Liver (tissue), 9 donors: Measurements from ENCODE around the gene MYO5A. TPM values are rescaled to one million over a fixed set of nuclear protein-coding genes. Genes with fewer than 3 reads are reported as not detected.

ENCODE experiments used
- DNase-seq: peaks from one replicate; pipeline ENCODE4 v3.0.0-alpha.2; 2017; ENCODE audit warnings: low spot score
- H3K27ac ChIP-seq, 2 donors: one replicate each; pipeline ENCODE4 v1.7.0; 2013; ENCODE audit warnings: inconsistent platforms in 2 of 2, low read length in 2 of 2, control low read depth in 1 of 2, low read depth in 1 of 2, mild to moderate bottlenecking in 1 of 2
- H3K27me3 ChIP-seq, 4 donors: one replicate each; pipeline versions ENCODE4 v1.6.1 to v1.7.0; 2013; ENCODE audit warnings: low read length in 3 of 4, inconsistent platforms in 1 of 4, mild to moderate bottlenecking in 1 of 4, moderate library complexity in 1 of 4; ENCODE audit not compliant: control insufficient read depth in 4 of 4, insufficient read depth in 4 of 4
- H3K36me3 ChIP-seq, 4 donors: one replicate each; pipeline versions ENCODE4 v1.6.1 to v1.7.0; 2013; ENCODE audit warnings: low read length in 3 of 4, mild to moderate bottlenecking in 3 of 4, low read depth in 1 of 4, moderate library complexity in 1 of 4; ENCODE audit not compliant: control insufficient read depth in 4 of 4, insufficient read depth in 3 of 4
- H3K4me1 ChIP-seq, 4 donors: one replicate each; pipeline versions ENCODE4 v1.6.1 to v1.7.0; 2013; ENCODE audit warnings: low read length in 3 of 4, mild to moderate bottlenecking in 3 of 4, moderate library complexity in 1 of 4; ENCODE audit not compliant: control insufficient read depth in 4 of 4, insufficient read depth in 4 of 4
- H3K4me3 ChIP-seq, 3 donors: one replicate each; pipeline versions ENCODE4 v1.6.1 to v1.7.0; 2013; ENCODE audit warnings: low read length in 3 of 3, control low read depth in 1 of 3, low read depth in 1 of 3, mild to moderate bottlenecking in 1 of 3
- H3K9ac ChIP-seq, 2 donors: one replicate each; pipeline ENCODE4 v1.7.0; 2013; ENCODE audit warnings: low read length in 2 of 2, mild to moderate bottlenecking in 2 of 2, moderate library complexity in 2 of 2, control low read depth in 1 of 2, low read depth in 1 of 2
- H3K9me3 ChIP-seq, 4 donors: one replicate each; pipeline versions ENCODE4 v1.6.1 to v1.7.0; 2013; ENCODE audit warnings: low read length in 3 of 4; ENCODE audit not compliant: control insufficient read depth in 4 of 4
- ATF3 ChIP-seq: IDR thresholded peaks from 2 replicates; pipeline ENCODE4 v1.6.1; 2016; ENCODE audit warnings: antibody characterized with exemption
- CTCF ChIP-seq: fragments of 150-350 bp; IDR thresholded peaks from 2 replicates; pipeline ENCODE4 v1.5.1; 2017; ENCODE audit warnings: improper control_type of control experiment, low read depth, low read length; ENCODE audit not compliant: missing input control
- HNF4G ChIP-seq: IDR thresholded peaks from 2 replicates; pipeline ENCODE4 v1.6.1; 2016; ENCODE audit warnings: antibody characterized with exemption
- JUND ChIP-seq, 2 donors: IDR thresholded peaks; 2 replicates each; pipeline ENCODE4 v1.6.1; 2016; ENCODE audit warnings: antibody characterized with exemption in 2 of 2
- REST ChIP-seq: IDR thresholded peaks from 2 replicates; pipeline ENCODE4 v1.6.1; 2016; ENCODE audit warnings: antibody characterized with exemption, mild to moderate bottlenecking
- RXRA ChIP-seq, 2 donors: IDR thresholded peaks; 2 replicates each; pipeline ENCODE4 v1.6.1; 2017 to 2018; ENCODE audit warnings: antibody characterized with exemption in 2 of 2, mild to moderate bottlenecking in 1 of 2
- SP1 ChIP-seq: IDR thresholded peaks from 2 replicates; pipeline ENCODE4 v1.6.1; 2018; ENCODE audit warnings: antibody characterized with exemption, mild to moderate bottlenecking
- TAF1 ChIP-seq: conservative IDR thresholded peaks from 2 replicates; pipeline ENCODE4 v1.6.1; 2016; ENCODE audit warnings: antibody characterized with exemption, mild to moderate bottlenecking
- ZBTB33 ChIP-seq: IDR thresholded peaks from 2 replicates; pipeline ENCODE4 v1.6.1; 2016; ENCODE audit warnings: antibody characterized with exemption
- WGBS: extraction: QIAGEN DNeasy Blood & Tissue Kit; methylation state at CpG from one replicate; pipeline ENCODE4 v1.1.7; 2013; 5-methylcytosine and 5-hydroxymethylcytosine counted together
- polyA plus RNA-seq, 2 donors: library from polyadenylated mRNA; stranded (reverse) in 1 of 2; unstranded in 1 of 2; fragments of 200-250 nt in 1 of 2; fragments of >200 nt in 1 of 2; fragmentation: Nextera tagmentation in 1 of 2; extraction: Ambion mirVana in 1 of 2; gene quantifications; one replicate each; pipeline versions ENCODE4 v1.2.1 to v1.2.3, GENCODE V29; 2013 to 2015
- total RNA-seq, 2 donors: library from RNA; depleted of rRNA; stranded (reverse); fragments of >200 nt; gene quantifications; one replicate each; pipeline ENCODE4 v1.2.3, GENCODE V29; 2014
- donor health status: healthy.
- donor health status: healthy.
- donor health status: healthy.
- donor health status: healthy.
- donor health status: healthy.

Gene MYO5A
- total and polyA plus RNA-seq, 4 donors = 1.0 to 7.1 (median 3.0) TPM

GRCh38 chr15:52361975-52362494 lies 166.6 kb downstream of the MYO5A start:
- 92% methylated on average over 4 of the region's 4 CpGs for WGBS

More at GRCh38 chr15:52361975-52362494, 166.6 kb downstream of the MYO5A start:
- Histone ChIP-seq H3K4me1 (no peaks in the 10 kb centered on the region), H3K9me3 (no peaks in the 10 kb centered on the region), H3K27me3 (no peaks in the 10 kb centered on the region), H3K27ac (no peak overlapping the region), H3K9ac (no peak overlapping the region), H3K4me3 (no peak overlapping the region), H3K36me3 (peaks cover 0 to 2% (median 0%) of the 10 kb centered on the region in 4 donors)
- no peak for DNase-seq
- TF ChIP-seq TAF1 (no peak), JUND (IDR thresholded peaks at IDR 0.05) (no peak), SP1 (no peak), HNF4G (no peak), ATF3 (no peak), ZBTB33 (no peak), RXRA (IDR thresholded peaks at IDR 0.05) (no peak), REST (no peak), CTCF (no peak)
